ENCODE results near the gene S100A9. TPM values are rescaled to one million over a fixed set of nuclear protein-coding genes. Genes with fewer than 3 reads are reported as not detected.

Gene S100A9
- total and polyA plus RNA-seq, 7 donors = 73.4 to 943 (median 308) TPM

DNA sequence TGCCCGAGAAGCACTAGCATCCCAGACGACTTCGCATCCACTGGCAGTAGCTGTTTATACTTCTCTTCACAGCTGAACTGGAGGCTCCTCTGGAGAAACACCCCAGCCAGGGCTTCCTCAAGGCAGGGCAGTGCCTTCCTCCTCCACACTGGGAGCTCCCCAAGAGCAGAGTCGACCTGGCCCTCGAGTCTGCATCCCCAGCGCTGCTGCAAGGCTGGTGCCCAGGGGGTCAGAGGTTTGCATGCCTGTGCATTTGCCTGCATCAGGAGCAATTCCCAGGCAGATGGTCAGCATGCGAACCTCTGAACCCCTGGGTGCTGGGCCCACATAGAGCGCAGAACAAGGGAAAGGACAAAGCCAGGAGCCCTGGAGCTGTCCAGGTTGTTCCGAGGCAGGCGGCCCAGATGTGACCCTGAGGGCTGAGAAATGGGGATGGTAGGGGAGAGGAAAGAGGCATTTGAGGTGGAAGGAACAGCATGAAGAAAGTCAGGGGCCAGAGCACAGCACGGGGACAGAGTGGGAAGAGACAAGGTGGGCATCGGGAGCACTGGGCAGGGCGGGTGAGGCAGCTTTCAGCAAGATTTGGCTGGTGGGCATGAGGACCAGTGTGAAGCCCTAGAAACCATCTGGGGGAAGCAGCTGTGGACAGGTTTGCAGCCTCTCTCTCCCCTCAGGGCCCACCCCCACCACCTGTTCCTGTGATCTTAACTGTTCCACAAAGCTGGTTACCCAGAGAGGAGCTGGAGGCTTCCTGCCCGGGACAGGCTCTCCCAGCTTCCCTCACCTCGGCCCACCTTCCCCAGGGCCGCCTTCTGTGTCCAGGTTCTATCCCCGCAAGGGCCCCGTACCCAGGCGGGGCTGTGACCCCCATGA is 39.6 kb downstream of the S100A9 start:
- no peak overlapping the region for H3K4me3 ChIP-seq
- 79 to 86% methylated on average over 19 of the region's 19 CpGs for WGBS, 2 donors
- TF ChIP-seq POLR2AphosphoS5 (IDR thresholded peaks at IDR 0.05) = no peak
- TF ChIP-seq, protein P1, sequence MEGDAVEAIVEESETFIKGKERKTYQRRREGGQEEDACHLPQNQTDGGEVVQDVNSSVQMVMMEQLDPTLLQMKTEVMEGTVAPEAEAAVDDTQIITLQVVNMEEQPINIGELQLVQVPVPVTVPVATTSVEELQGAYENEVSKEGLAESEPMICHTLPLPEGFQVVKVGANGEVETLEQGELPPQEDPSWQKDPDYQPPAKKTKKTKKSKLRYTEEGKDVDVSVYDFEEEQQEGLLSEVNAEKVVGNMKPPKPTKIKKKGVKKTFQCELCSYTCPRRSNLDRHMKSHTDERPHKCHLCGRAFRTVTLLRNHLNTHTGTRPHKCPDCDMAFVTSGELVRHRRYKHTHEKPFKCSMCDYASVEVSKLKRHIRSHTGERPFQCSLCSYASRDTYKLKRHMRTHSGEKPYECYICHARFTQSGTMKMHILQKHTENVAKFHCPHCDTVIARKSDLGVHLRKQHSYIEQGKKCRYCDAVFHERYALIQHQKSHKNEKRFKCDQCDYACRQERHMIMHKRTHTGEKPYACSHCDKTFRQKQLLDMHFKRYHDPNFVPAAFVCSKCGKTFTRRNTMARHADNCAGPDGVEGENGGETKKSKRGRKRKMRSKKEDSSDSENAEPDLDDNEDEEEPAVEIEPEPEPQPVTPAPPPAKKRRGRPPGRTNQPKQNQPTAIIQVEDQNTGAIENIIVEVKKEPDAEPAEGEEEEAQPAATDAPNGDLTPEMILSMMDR (IDR thresholded peaks at IDR 0.05) = no peak
- TF ChIP-seq EP300 (IDR thresholded peaks at IDR 0.05) = no peak
- no peak for TF ChIP-seq POLR2A (IDR thresholded peaks at IDR 0.05)
- no peaks in the 10 kb centered on the region for H3K4me1 ChIP-seq
- no peak overlapping the region for H3K27ac ChIP-seq
- DNase-seq = no peak
- peaks cover 0 to 11% (median 0%) of the 10 kb centered on the region in 3 donors for H3K27me3 ChIP-seq
- H3K9me3 ChIP-seq = no peaks in the 10 kb centered on the region
- H3K36me3 ChIP-seq = no peaks in the 10 kb centered on the region
- intact Hi-C loops (cut with DNase I) = no loop called here

DNA sequence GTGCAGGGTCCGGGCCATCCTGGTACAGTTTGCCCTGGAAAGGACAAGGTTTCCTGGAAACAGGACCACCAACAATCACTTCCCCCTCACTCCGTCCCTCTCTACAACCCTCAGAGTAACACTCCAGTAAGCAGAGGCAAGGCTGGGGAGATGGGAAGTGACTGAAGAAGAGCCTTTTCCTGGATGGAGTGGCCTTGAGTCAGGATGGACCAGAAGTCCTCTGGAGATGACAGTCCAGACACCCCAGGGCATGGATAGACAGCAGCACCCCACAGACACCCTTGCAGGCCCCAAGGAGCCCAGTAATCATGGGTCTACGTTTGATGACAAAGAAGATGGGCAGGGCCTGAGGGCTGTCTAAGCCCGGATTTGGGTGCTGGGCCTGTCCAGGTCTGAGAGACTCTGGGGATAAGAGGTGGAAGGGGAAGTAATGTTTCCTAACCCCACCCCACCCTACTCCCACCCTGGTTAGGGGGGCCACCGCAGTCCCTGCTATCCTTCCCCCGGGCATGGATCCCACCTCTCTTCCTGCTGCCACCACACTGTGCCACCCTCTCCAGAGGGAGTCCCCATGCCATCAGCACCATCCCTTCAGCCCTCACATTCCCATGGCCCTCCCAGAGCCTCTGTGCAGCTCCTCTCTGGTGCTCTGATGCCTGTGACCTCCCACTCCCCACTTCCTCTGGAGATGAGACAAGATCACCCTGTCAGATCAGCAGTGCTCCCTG is 40.4 kb downstream of the S100A9 start:
- H3K27me3 ChIP-seq = peaks cover 0 to 11% (median 0%) of the 10 kb centered on the region in 3 donors
- DNase-seq = no peak
- no peak overlapping the region for H3K27ac ChIP-seq
- no peaks in the 10 kb centered on the region for H3K9me3 ChIP-seq
- TF ChIP-seq POLR2A (IDR thresholded peaks at IDR 0.05) (no peak), EP300 (IDR thresholded peaks at IDR 0.05) (no peak), POLR2AphosphoS5 (IDR thresholded peaks at IDR 0.05) (no peak)
- TF ChIP-seq, protein P1 (IDR thresholded peaks at IDR 0.05) = no peak
- H3K4me3 ChIP-seq = no peak overlapping the region
- WGBS, 2 donors = 85 to 87% methylated on average over 6 of the region's 6 CpGs
- no peaks in the 10 kb centered on the region for H3K36me3 ChIP-seq
- H3K4me1 ChIP-seq = no peaks in the 10 kb centered on the region
- intact Hi-C loops (cut with DNase I) = no loop called here

DNA sequence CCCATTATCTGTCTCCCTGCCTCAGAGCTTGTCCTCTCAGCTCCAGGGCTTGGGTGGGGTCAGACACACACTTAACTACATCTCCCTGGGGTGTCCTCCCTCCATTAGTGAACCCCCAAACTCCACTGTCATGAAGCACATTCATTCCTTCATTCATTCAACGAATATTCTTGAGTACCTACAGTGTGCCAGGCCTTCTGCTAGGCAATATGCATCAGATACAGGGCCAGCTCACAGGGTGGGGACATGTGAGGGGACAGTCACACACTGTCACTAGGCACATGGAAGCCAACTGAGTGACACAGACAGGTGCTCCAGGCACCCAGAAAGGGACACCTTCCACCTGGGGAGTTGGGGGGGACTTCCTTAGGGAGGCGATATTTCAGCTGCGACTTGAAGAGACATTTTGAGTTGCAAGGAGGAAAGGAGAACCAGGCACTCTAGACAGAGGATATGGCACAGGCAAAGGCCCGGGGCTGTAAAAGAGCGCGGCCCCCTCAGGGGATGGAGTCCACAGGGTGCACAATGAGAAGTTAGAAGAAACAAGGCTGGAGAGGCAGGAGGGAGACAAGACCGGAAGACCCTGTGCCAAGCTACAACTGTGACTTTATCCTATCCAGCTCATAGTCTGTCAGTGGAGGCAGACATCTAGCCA is 41.9 kb downstream of the S100A9 start:
- H3K4me1 ChIP-seq = no peaks in the 10 kb centered on the region
- H3K9me3 ChIP-seq = no peaks in the 10 kb centered on the region
- no peak overlapping the region for H3K27ac ChIP-seq
- TF ChIP-seq, protein P1 (IDR thresholded peaks at IDR 0.05) = no peak
- TF ChIP-seq EP300 (IDR thresholded peaks at IDR 0.05) (no peak), POLR2AphosphoS5 (IDR thresholded peaks at IDR 0.05) (no peak), POLR2A (IDR thresholded peaks at IDR 0.05) (no peak)
- H3K36me3 ChIP-seq = no peaks in the 10 kb centered on the region
- 89 to 91% methylated on average over 7 of the region's 7 CpGs for WGBS, 2 donors
- H3K4me3 ChIP-seq = no peak overlapping the region
- peaks cover 0 to 11% (median 0%) of the 10 kb centered on the region in 3 donors for H3K27me3 ChIP-seq
- no peak for DNase-seq
- intact Hi-C loops (cut with DNase I) = no loop called here

DNA sequence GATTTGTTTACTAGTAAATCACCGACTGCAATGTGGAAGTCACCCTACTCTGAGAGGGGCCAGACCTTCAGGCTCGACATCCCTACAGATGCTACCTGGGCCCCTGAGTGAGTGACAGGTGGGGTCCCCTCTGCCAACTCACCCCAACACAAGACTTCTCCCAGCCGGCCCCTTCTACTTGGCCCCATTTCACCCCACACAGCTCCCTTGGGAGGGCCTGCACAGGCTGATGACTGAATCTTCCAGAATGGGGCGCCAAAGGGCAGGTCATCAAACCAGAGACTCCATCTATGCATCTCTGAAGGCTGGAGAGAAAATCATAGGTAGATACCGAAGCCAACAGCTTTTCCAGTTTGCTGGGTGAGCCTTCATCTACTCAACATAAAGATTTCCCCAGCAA is 42.6 kb downstream of the S100A9 start:
- H3K4me1 ChIP-seq = no peaks in the 10 kb centered on the region
- 60 to 67% methylated on average over 5 of the region's 5 CpGs for WGBS, 2 donors
- DNase-seq = no peak
- no peak overlapping the region for H3K27ac ChIP-seq
- H3K9me3 ChIP-seq = no peaks in the 10 kb centered on the region
- no peak for TF ChIP-seq EP300 (IDR thresholded peaks at IDR 0.05)
- TF ChIP-seq, protein P1 (IDR thresholded peaks at IDR 0.05) = no peak
- TF ChIP-seq POLR2AphosphoS5 (IDR thresholded peaks at IDR 0.05) = no peak
- no peak for TF ChIP-seq POLR2A (IDR thresholded peaks at IDR 0.05)
- intact Hi-C loops (cut with DNase I) = no loop called here
- H3K36me3 ChIP-seq = no peaks in the 10 kb centered on the region
- peaks cover 0 to 11% (median 0%) of the 10 kb centered on the region in 3 donors for H3K27me3 ChIP-seq
- no peak overlapping the region for H3K4me3 ChIP-seq
